KG1 (cell line): ENCODE measurements around the gene PLA2G4E.

Experiments used
- DNase-seq: peaks from one replicate; lab custom pipeline; 2025; lab: John Stamatoyannopoulos, UW

The PLA2G4E gene

DNA sequence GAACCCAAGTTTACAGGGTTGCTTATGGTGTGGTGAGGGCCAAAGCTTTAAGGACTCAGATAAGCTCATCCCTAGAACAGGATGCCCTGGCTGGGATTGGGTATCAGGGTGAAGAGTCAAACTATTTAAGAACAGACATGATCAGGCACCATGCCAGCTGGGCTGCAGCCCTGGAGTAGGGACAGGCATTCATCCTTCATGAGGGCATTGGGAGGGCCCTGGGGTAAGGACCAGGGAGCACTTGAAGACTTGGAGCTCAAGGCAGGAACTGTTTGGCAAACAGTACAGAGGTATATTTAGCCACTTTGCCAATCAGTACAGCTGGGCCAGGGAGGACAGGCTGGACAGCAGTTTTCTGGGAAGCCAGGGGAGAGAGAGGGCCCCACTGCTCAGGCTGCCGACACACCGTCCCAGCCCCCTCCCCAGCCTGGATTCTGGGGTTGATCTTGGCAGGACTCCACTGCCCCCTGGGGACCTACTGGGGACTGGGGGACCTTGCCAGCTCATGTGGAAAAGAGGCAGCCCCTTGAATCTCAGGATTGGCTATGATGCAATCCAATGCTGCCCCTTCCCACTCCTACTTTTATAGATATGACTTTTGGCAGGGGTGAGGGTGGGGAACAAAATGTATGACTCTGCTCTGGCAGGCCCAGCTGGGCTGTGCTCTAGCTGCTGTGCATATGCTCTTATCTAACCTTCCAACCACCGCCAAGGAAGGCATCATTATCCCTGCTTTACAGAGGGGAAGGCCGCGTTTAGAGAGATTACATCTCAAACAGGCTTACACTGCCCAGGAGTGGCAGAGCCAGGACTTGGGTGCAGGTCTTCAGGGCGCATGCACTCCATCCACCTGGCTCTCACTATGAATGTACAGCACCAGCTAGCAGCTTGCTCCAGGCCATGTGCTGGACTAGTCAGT is 2.3 kb downstream of the PLA2G4E start:
- no peak for DNase-seq

DNA sequence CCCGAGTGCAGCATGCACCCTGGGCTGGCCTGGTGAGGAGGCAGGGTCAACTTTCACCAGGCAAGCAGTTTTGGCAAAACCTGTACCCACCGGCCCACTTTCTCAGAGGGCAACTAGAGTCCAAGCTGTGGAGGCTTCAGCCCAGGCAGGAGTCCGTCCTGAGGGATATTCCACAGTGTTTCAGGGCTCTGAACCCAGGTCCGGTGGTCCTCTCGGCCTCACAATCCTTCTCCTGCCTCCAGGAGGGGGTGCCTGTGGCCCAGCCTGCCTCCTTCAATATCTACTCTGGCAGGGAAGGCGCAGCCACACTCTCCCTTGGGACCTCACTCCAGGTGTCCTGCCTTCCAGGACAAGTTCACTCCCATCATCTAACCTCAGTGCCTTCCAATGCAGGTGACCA is 3.9 kb downstream of the PLA2G4E start:
- DNase-seq, result no peak

DNA sequence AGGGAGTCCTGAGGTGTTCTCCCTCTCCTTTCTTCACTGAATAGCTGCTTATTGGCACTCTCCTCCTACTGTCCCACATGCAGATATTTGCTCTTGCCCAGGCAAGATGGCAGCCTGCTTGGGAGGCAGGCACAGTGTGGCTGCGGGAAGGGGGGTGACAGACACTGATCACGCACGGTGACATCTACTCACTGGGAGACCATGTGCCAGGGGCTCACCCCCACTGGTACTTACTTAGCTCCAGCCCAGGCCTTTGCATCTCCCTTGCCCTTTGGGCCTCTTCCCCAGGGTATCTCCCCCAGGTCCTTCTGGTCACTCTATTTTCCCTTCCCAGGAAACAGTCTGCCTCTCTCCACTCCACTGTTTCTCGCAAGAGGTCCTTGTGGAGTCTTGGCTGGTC is 6.4 kb downstream of the PLA2G4E start:
- no peak for DNase-seq

DNA sequence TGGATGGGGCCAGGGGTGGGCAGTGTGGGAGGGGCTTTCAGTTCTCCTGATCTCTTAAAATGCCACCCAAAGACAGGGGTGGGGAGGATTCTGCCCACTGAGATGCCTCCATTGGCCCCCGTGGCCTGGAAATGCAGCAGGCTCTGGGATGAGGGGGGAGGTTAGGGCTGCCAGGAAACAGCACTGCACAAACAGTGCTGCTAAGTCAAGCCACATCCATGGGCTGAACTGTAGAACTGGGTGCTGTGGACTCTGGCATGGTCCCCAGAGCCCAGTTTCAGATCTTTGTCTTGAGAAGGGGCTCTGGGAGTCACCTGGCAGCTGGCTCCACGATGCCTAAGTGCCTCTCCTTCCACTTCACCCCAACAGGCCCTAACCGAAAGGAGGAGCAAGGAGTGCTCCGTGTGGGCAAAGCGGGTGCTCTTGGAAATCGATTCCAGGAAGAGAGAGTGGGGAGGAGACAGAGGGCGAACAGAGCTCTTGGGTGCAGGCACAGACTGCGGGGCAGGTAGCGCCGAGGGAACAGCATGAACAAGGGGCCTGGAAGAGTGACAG is 7.8 kb downstream of the PLA2G4E start:
- no peak for DNase-seq

DNA sequence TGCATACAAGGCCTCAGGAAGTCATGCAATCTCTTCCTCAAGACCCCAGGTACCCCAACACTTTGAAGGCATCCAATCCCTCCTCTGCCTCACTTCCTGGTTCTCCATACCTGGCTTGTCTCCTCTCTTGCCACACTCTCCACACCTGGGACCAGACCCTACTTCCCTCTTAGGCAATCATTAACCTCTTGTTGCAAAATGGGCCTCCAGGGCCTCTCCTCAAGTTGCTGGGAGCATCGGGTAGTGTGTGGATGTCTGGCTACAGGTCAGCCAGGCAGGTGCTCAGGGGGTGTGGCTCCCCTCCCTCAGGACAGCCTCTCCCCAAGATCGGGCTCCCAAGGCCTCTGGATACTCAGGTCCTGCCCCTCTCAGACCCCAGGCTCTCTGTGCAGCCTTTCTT is 8.6 kb downstream of the PLA2G4E start:
- no peak for DNase-seq

DNA sequence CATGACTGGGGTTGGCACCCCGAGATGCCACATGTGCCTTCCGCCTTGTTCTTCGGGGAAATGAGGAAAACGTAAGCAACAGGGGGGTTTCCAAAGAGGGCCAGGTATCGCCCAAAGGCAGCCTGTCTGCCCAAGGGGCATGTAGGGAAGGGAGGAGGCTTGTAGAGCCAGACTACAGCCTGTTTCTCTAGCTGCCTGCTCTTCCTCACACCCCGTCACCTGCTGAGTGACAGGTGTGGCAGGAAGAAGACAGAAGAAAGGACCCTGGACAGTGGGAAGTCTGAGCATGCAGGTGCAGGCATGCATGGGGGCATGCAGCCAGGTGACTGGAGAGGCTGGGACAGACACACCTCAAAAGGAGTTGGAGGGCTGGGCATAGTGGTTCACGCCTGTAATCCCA is 9.8 kb downstream of the PLA2G4E start:
- DNase-seq, result no peak

DNA sequence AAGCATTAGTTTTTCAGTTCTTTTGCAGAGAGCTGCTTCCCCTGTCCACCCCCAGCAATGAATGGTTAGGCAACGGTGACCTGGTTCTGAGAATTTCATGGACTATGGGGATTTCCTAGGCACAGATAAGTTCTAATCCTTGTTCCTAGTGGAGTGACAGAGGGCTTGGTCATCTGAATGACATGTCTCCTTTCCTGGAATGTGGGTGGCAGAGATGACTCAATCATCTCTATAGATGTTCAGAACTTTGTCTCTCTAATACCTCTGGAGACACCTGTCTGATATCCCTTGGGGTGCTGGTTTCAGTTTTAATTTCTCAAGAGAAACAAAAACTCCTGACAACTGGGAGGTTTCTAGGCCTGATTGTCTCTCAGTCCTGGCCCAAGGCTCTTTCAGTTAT is 10.4 kb downstream of the PLA2G4E start:
- no peak for DNase-seq

DNA sequence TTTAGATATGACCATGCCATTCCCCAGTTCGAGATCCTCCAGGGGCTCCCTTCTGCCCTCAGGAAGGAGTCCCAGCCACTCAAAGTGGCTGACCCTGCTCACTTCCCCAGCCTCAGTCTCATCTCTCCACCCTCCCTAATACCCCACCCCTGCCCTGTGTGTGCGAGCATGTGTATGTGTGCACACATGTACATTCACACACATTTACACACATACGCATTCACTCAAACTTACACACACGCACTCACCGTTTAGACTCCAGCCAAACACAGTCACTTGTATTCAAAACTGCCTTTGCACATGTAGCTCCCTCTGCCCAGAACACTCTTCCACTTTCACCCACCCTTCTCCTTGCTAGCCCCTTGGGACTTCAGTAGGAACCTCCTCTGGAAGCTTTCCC is 11.4 kb downstream of the PLA2G4E start:
- DNase-seq, result no peak

DNA sequence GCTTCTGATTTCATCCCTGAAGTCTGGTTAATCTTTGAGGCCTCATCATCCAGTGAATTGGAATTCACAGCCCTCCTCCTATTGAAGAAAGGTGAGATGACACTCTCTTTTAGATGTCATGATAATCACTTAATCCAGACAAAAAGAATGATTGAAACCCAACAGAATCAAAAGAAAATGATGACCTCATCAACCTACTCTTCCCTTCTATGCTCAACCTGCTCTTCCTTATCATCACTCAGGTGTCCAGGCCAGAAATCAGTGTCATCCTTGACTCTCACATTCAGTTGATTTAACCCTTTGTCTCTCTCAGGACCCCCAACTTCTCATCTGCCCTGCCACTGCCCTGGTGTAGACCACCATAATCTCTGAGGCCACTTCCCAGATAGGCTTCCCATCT is 11.8 kb downstream of the PLA2G4E start:
- no peak for DNase-seq

DNA sequence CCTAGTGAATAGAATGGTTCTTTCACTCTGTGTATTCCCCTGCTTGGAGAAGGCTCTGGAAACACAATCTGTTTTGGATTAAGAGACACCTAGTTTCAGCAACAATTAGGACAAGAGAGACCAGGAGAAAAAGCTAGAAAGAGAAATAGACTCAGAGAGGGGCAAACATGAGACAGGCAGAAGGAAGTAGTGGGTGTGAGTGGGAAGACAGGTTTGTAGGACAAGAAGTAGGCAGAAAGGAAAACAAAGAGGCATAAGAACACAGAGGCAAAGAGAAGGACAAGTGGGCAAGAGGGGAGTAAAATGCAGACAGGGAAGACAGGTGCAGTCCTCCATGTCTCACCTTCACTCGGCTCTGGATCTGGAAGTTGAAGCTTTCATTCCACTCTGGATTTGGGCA is 13.5 kb downstream of the PLA2G4E start:
- DNase-seq, result no peak

DNA sequence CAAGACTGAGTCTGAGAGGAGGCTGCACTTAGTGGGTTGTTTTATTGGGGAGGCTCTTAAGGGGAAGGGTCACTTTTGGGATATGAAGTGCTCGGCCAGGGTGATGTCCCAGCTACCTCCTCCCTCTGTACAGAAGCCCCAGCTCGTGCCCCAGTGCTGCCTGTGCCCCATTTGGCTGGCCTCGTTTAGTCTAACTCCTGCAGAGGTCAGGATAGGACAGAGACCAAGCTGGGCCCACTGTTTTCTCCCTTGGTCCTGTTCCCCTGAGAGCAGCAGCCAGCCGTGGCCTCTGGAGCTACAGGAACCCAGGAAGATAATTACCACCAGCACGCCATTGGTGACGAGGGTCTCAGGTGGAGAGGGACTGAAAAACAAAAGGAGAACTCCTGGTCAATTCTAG is 18.5 kb downstream of the PLA2G4E start:
- no peak for DNase-seq

DNA sequence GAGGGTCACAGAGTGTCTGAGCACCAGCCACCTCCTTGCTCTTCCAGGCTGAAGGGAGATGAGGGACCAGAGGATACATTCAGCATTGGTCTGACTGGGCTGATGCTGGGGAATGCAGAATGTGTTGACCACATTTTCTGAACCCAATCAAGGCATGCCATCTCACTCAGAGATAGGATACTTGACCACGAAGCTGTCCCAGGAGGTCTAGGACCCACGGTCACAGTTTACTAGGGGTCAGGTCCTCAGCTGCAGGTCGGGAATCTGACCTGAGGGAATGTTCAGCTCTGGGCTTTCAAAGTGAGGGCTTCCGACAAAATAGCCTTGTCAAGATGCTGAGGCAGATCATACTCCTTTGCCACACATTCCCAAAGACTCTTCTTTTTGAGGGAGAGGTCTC is 19.6 kb downstream of the PLA2G4E start:
- no peak for DNase-seq

DNA sequence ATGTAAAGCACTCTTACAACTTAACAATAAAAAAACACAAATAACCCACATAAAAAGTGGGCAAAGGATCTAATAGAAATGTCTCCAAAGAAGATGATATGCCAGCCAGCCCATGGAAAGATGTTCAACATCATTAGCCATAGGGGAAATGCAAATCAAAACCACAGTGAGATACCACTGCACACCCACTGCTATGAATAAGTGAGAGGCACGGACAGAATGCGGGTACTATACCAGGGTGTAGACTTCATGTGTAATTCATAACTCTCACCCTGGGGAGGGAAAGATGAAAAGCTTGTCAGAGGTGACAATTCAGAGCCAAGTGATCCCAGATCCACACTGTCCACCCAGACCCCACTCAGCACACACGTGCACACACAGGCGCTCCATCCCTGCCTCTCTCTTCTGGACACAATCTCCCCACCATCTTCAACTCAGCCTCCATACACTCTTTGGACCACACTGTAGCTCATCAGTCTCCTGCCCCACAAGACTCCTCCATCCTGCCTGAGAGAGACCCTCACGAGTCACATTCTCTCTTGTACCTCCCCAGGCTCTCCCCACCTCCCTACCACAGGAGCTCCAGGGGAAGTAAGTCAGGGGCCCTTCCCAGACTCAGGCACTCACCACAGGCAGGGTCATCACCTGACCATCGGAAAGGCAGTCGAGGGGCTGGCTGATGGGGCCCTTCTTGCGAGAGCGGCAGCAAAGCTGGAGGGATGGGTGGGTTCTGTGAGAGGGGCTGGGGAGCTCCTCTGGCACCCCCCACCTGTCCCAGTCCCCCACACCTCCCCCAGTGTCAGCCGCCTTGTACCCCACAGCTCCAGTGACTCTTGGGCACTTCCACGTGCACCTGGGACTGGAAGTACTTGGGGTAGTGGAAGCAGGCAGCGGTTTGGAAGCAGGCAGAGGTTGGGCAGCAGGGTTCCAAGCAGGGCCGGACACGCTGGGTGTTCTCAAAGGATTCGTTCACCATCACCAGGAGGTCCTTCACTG is 21.3 kb downstream of the PLA2G4E start:
- no peak for DNase-seq

DNA sequence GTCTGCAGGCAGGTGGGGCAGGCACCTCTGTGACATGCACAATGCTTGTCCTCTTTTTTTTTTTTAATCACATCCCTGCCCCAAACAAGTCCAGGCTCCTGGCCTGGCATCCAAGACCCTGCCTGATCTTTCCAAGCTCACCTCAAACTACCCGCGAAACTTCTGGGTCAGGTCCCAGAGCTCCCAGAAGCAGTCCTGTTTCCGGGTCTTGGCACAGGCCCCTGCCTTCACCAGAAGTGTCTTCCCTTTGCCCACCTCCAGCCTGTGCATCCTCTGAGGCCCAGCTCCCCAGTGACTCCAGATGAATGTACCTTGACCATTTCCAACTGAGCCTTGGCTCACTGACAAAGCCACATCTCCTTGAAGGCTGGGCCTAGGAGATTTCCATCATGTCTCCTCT is 23.0 kb downstream of the PLA2G4E start:
- DNase-seq, result no peak

DNA sequence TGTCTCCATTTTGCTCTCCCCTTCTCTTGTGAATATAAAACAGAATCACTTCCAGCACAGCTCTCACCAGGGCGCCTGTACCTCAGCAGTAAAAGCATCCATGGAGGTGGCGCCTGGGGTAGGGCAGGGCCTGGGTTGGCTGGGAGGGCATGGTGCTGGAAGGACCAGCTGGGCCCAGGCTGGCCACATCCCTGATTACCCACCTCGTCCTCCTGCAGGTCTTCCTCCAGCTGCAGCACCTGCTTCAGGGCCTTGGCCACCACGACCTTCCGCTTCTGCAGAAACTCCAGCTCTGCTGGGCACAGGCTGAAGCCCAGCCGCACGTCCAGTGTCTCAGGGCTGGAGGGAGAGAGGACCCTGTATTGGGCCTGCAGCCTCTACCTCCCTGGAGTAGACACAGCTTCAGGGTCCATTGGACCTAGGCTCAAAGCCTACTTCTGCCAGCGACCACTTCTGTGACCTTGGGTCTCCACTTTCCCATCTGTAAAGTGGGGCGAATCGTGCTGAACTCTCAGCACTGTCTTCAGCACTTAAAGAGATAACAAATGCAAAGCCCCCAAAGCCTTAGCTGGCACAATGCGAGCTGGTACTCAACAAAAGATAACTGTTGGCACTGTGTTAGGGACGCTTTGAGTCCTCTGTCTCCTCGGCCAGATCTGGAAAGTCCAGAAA is 23.8 kb downstream of the PLA2G4E start:
- no peak for DNase-seq

DNA sequence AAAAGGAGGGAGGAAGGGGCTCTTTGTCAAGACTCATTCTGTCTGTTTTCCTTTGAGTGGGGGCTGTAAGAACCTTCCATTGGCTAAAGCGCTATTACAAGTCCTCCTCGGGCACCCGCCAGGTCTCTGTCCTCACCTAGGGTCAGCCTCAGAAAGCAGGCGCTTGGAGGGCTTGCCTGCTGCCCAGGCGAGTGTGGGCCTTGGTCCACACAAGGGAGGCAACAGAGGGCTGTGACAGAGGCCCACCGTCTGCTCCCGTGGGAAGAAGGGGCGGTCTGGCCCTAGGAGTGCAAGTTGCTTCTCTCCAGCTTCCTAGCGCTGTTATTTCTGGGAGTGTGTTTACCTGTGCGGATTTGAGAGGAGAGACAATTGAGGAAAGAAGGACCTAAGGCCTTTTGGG is 24.5 kb downstream of the PLA2G4E start:
- DNase-seq, result no peak

DNA sequence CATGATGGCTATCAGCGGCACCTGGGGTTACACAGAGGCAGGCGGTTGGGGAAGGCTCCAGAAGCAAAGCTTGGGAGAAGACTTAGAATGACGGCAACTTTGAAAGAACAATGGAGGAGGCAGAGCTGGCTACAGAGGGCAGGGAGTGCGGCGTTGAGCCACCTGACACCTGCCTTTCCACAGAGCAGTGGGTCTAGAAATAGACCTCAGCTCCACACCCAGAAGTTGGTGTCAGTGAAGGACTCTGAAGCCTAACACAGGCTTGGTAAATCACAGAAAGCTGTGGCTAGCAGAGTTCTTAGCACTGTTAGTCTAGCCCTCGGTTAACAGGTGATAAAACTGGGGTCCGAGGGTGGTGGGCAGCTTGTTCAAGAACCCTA is 25.4 kb downstream of the PLA2G4E start:
- no peak for DNase-seq

DNA sequence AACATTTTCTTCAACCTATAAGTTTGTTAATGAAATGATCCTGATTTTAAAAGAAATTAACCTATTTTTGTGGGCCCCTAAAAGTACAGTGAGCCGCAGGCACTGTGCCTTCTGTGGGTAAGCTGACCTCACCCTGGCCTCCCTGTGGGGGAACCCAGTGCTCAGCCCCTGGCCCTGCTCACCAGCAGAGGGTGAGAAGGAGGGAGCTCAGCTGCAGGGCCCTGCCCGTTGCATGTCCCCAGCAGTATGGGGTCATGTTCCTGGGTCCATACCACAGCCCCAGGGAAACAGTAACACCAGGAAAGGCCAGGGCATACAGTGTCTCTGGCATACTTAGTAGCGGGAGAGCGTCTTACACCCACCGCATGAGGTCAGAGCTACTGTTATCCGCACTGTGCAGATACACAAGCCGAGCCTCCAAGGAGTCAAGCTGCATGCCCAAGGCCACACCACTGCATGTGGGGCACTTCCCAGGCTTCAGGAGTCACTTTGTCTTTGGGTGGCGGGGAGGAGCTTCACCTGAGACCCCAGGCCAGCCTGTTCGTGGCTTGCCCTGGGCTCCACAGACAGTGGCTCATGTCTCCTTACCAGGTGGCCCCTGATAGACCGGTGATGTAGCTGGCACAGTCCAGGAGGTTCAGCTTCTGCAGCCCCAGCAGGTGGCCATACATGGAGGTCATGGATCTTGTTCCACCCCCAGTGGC is 25.9 kb downstream of the PLA2G4E start:
- DNase-seq, result no peak

DNA sequence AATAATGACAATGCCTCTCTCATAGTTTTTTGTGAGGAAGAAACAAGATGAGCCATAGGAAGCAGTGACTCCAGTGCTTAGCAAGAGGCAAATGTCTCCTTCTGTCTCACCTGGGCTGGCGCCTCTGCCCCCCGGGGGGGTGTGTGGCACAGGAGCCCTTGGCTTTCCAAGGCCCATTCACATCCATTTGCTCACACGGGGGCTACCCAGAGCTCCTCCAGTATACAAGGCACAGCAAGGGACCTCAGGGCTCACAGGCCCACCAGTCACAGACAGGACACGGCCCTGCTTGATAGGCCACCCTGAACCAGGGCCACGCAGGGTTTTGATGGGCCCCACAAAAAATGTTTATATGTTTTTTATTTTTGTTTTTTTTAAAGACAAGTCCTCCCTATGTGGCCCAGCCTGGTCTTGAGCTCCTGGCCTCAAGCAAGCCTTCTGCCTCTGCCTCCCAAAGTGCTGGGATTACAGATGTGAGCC is 26.6 kb downstream of the PLA2G4E start:
- DNase-seq, result no peak

DNA sequence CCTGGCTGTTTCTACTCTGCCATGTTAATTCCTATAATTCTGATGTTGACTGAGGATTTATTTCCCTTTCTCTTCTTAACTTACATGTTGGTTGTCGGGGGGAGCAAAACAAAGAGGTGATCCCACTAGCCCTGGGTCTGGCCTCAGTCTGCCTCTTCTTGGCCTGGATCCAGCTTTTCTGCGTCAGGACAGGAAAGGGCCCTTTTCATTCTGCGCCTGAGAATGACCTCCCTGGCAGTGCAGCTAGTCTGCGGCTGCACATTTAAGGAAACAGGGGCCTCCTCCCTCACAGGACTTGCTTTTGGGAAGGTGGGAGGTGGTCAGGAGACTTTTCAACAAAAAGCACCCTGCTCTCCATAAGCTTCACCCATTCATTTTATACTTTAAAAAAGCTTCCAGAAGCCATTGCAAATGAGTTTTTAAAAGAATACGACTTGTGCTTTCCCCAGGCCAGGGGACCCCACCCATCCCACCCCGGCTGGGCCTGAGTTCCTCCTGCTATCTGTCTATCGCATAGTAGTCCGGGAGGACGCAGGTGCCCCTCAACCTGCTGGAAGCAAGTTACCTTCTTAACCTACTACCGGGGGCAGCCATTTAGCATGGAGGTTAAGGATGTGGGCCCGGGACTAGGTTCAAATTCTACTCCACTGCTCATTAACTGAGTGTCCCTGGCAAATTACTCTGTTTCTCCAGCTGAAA is 27.2 kb downstream of the PLA2G4E start:
- no peak for DNase-seq

DNA sequence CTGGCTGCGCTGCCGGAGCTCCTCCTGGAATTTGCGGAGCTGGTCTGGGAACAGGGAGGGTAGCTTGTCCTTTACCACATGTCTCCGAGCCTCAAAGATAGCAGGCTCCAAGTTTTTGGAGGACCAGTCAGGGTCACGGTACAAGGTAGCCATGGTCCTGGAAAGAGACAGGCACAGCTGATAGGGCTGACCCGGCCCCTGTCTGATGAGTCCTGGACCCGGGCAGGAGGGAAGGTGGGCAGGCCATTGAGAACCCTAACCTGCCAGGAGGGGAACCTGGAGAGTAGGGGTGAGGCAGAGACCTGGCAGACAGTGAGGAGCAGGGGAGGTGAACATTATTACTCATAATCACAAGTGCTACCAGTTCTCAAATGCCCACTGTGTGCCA is 28.0 kb downstream of the PLA2G4E start:
- DNase-seq, result no peak
